GM18907 (cell line): Measurements from ENCODE around the gene SLC17A2.

ENCODE experiments used
- ATAC-seq: cut with Tn5 transposase; IDR thresholded peaks from one replicate; pipeline ENCODE4 v1.9.1; 2021; ENCODE audit warnings: mild to moderate bottlenecking, moderate library complexity; ENCODE audit not compliant: unreplicated experiment

The SLC17A2 gene

GRCh38 chr6:25930532-25931410, at the start of gene SLC17A2:
SLC17A2 (minus strand) TSS chr6:25930691; CDS start chr6:25925796, 4,895 bp downstream.
- ATAC-seq, result no peak

GRCh38 chr6:25975923-25976560, 45.6 kb upstream of the SLC17A2 start:
- ATAC-seq, result no peak

- ATAC-seq, result no peak
These were observed 43.5 kb upstream of the SLC17A2 start for GRCh38 chr6:25973923-25974555.

GRCh38 chr6:25972902-25973301, 42.4 kb upstream of the SLC17A2 start:
- ATAC-seq, result no peak

GRCh38 chr6:25972128-25972527, 41.6 kb upstream of the SLC17A2 start:
- no peak for ATAC-seq

GRCh38 chr6:25971187-25971821, 40.8 kb upstream of the SLC17A2 start:
- ATAC-seq, result no peak

GRCh38 chr6:25968769-25969168, 38.3 kb upstream of the SLC17A2 start:
- ATAC-seq, result no peak

GRCh38 chr6:25966711-25967110, 36.2 kb upstream of the SLC17A2 start:
- no peak for ATAC-seq

GRCh38 chr6:25965058-25965457, 34.6 kb upstream of the SLC17A2 start:
- no peak for ATAC-seq

- ATAC-seq, result no peak
These were observed 33.1 kb upstream of the SLC17A2 start for GRCh38 chr6:25963426-25964123.

- ATAC-seq, result peak; percentile 83
These were observed 31.9 kb upstream of the SLC17A2 start, which contains the start of gene TRIM38 for GRCh38 chr6:25962149-25963127. TRIM38 (plus strand) TSS chr6:25962802; CDS start chr6:25966523, 3,721 bp downstream.

- ATAC-seq, result no peak
These were observed 31.2 kb upstream of the SLC17A2 start for GRCh38 chr6:25961619-25962148.

GRCh38 chr6:25960734-25961133, 30.2 kb upstream of the SLC17A2 start:
- ATAC-seq, result no peak

- no peak for ATAC-seq
These were observed 29.5 kb upstream of the SLC17A2 start for GRCh38 chr6:25959890-25960536.

GRCh38 chr6:25958700-25959162, 28.2 kb upstream of the SLC17A2 start:
- no peak for ATAC-seq

- no peak for ATAC-seq
These were observed 25.7 kb upstream of the SLC17A2 start for GRCh38 chr6:25956226-25956625.

GRCh38 chr6:25954756-25955155, 24.3 kb upstream of the SLC17A2 start:
- no peak for ATAC-seq

GRCh38 chr6:25953733-25954132, 23.2 kb upstream of the SLC17A2 start:
- ATAC-seq, result no peak
